K562 (cell line): ENCODE measurements around the gene ATP6V0A4. TPM values are rescaled to one million over a fixed set of nuclear protein-coding genes. Genes with fewer than 3 reads are reported as not detected.
"Not testable (repeated sequence)": the region's sequence is repeated elsewhere in the genome, so short reads cannot be mapped to it uniquely, and the experiment has no call there.

Experiments
- ATAC-seq: fragments of 200-7000 bp; cut with Tn5 transposase; 3 replicates; pipeline ENCODE4 v1.9.1; 2020; ENCODE audit warnings: moderate library complexity
- BruUV-seq: library from RNA; stranded (reverse); fragments of 400-500 nt; replicated peaks from 2 replicates; lab custom pipeline; 2021; lab: Mats Ljungman, UMichigan
- CTCF ChIA-PET: fragments of 300-600 bp; formaldehyde crosslinking; extraction: SDS; loops from one replicate; lab custom pipeline; 2021; ENCODE audit warnings: low intra/inter-chr PET ratio; lab: Yijun Ruan, JAX
- POLR2A ChIA-PET: fragments of 300-600, 350-650 bp; sonication (Branson Sonifier 250); formaldehyde crosslinking; extraction: SDS; loops from one replicate; lab custom pipeline; 2021; ENCODE audit warnings: antibody characterized with exemption, inconsistent platforms; lab: Yijun Ruan, JAX
- DNase-seq, 4 experiments: peaks; one replicate each; pipeline versions ENCODE4 v3.0.0 to v3.0.0-alpha.2; 2011 to 2018; ENCODE audit warnings: low spot score in 3 of 4, mixed read lengths in 3 of 4; ENCODE audit errors: extremely low read depth in 1 of 4
- FAIRE-seq: peaks from 2 replicates; lab custom pipeline; 2011; peaks lifted over from hg19 to GRCh38; lab: Jason Lieb, UNC
- H2AFZ ChIP-seq: 2 replicates; pipeline ENCODE4 v1.6.0; 2011; ENCODE audit warnings: low read depth, low read length, control low read depth, inconsistent platforms
- H3K27ac ChIP-seq: fragments of 200-600 bp; 3 replicates; pipeline ENCODE4 v1.8.0; 2011; ENCODE audit warnings: low read depth, mild to moderate bottlenecking, control low read depth, inconsistent platforms, low read length, moderate library complexity, mixed read lengths; ENCODE audit errors: extremely low read depth
- H3K27me3 ChIP-seq, 2 experiments: fragments of 300-600 bp in 1 of 2; 2 replicates in 1 of 2; 3 replicates in 1 of 2; pipeline versions ENCODE4 v1.6.0 to v1.8.0; 2011; ENCODE audit warnings: inconsistent platforms in 2 of 2, low read length in 2 of 2, mild to moderate bottlenecking in 1 of 2, mixed read lengths in 1 of 2, moderate library complexity in 1 of 2; ENCODE audit not compliant: control insufficient read depth in 2 of 2, insufficient read depth in 2 of 2
- H3K36me3 ChIP-seq: fragments of 300-600 bp; 3 replicates; pipeline ENCODE4 v1.8.0; 2011; ENCODE audit warnings: mild to moderate bottlenecking, low read length, inconsistent platforms; ENCODE audit not compliant: control insufficient read depth, insufficient read depth
- H3K4me1 ChIP-seq, 2 experiments: fragments of 200-600 bp in 1 of 2; replicated peaks in 1 of 2; 2 replicates in 1 of 2; 3 replicates in 1 of 2; pipeline versions ENCODE4 v1.5.1 to v1.8.0; 2011; ENCODE audit warnings: inconsistent platforms in 2 of 2, low read length in 2 of 2, mild to moderate bottlenecking in 1 of 2, mixed read lengths in 1 of 2, moderate library complexity in 1 of 2; ENCODE audit not compliant: control insufficient read depth in 2 of 2, insufficient read depth in 2 of 2
- H3K4me2 ChIP-seq: 2 replicates; pipeline ENCODE4 v1.6.1; 2011; ENCODE audit warnings: low read length, control low read depth, inconsistent platforms, mixed read lengths; ENCODE audit not compliant: insufficient read depth
- H3K4me3 ChIP-seq: fragments of 200-600 bp; sonication (generic), shearing (Covaris generic); 2 replicates; pipeline ENCODE4 v1.5.1; 2016; ENCODE audit warnings: control low read depth, inconsistent platforms
- H3K79me2 ChIP-seq: fragments of 200-600 bp; 3 replicates; pipeline ENCODE4 v1.8.0; 2011; ENCODE audit warnings: low read length, inconsistent platforms; ENCODE audit not compliant: control insufficient read depth, insufficient read depth
- H3K9ac ChIP-seq, 2 experiments: 2 replicates each; pipeline versions ENCODE4 v1.6.0 to v1.6.1; 2011; ENCODE audit warnings: low read depth in 2 of 2, low read length in 2 of 2, control low read depth in 1 of 2, inconsistent platforms in 1 of 2, mild to moderate bottlenecking in 1 of 2, mixed read lengths in 1 of 2; ENCODE audit not compliant: insufficient read depth in 1 of 2
- H3K9me1 ChIP-seq: one replicate; pipeline ENCODE4 v1.6.0; 2011; ENCODE audit warnings: inconsistent platforms, mild to moderate bottlenecking, low read length, moderate library complexity; ENCODE audit not compliant: control insufficient read depth, insufficient read depth
- H3K9me3 ChIP-seq: replicated peaks from 2 replicates; pipeline ENCODE4 v1.5.1; 2011; ENCODE audit warnings: low read depth, low read length, inconsistent platforms; ENCODE audit not compliant: control insufficient read depth, insufficient read depth
- H4K20me1 ChIP-seq: replicated peaks from 2 replicates; pipeline ENCODE4 v1.6.1; 2011; ENCODE audit warnings: low read length, inconsistent platforms, mixed read lengths; ENCODE audit not compliant: control insufficient read depth, insufficient read depth
- PRMT5 ChIP-seq: sonication (generic); formaldehyde crosslinking; IDR thresholded peaks from 2 replicates; pipeline ENCODE4 v1.5.0; 2020; ENCODE audit warnings: missing genetic modification reagents
- ZNF384 ChIP-seq: IDR thresholded peaks from 2 replicates; pipeline ENCODE4 v1.6.1; 2012; ENCODE audit warnings: low read depth, low read length, improper control_type of control experiment
- WGBS: fragments of 100-300 bp; shearing (Covaris generic); methylation state at CpG from one replicate; pipeline ENCODE4 v1.1.6; 2016; ENCODE audit warnings: low coverage, mixed read lengths; ENCODE audit not compliant: insufficient coverage; ENCODE audit errors: missing lambda C conversion rate; 5-methylcytosine and 5-hydroxymethylcytosine counted together
- in situ Hi-C: fragments of 300-500 bp; cut with MboI; formaldehyde crosslinking; loops from 4 replicates; pipeline ENCODE4 v1.15.0; 2018; ENCODE audit warnings: inconsistent platforms, mixed read lengths
- intact Hi-C: fragments of 100-400 bp; cut with micrococcal nuclease; formaldehyde crosslinking; loops from 2 replicates; pipeline ENCODE4 v1.14.2; 2022
- polyA plus RNA-seq, 8 experiments: library from polyadenylated mRNA; depleted of rRNA in 4 of 8; stranded (reverse) in 5 of 8; unstranded in 3 of 8; fragments of >200 nt; fragmentation: Nextera tagmentation in 2 of 8; fragmentation: Illumina TruSeq in 1 of 8; extraction: Ambion mirVana in 2 of 8; extraction: Trizol in 1 of 8; gene quantifications; 2 replicates each; pipeline versions ENCODE4 v1.2.1 to v1.2.3, GENCODE V29; 2011 to 2014; ENCODE audit warnings: inconsistent platforms in 1 of 8, missing spikeins in 1 of 8
- total RNA-seq, 7 experiments: library from RNA; depleted of rRNA in 6 of 7; stranded (reverse); fragments of >200 nt in 6 of 7; fragmentation: Illumina TruSeq in 2 of 7; extraction: Trizol in 2 of 7; gene quantifications; 2 replicates each; pipeline versions ENCODE4 v1.2.1 to v1.2.3, GENCODE V29; 2011 to 2021; ENCODE audit warnings: low replicate concordance in 1 of 7
- TF ChIP-seq, protein P1 (sequence below), 3 experiments: IDR thresholded peaks in 2 of 3; conservative IDR thresholded peaks in 1 of 3; 2 replicates each; pipeline ENCODE4 v1.5.1; 2011 to 2012; ENCODE audit warnings: low read length in 3 of 3, mild to moderate bottlenecking in 3 of 3, control low read depth in 2 of 3, improper control_type of control experiment in 1 of 3, inconsistent platforms in 1 of 3, low read depth in 1 of 3, mixed read lengths in 1 of 3, moderate library complexity in 1 of 3; ENCODE audit not compliant: insufficient read depth in 2 of 3

The ATP6V0A4 gene
- total and polyA plus RNA-seq, 9 of the 15 experiments (the other 6 are each of a cell fraction or from before 2014, with no cell fraction given) = 0.03 TPM; not detected in 8

DNA sequence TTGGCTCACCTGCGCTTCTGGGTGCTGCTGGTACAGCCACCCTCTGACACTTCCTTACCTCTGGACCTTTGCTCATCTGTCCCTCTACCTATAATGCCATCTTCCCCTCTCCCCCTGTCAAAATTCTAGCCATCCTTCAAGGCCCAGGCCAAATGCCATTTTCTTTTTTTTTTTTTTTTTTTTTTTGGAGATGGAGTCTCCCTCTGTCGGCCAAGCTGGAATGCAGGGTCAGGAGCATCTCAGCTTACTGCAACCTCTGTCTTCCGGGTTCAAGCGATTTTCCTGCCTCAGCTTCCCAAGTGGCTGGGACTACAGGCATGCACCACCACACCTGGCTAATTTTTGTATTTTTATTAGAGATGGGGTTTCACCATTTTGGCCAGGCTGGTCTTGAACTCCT is 950 bp downstream of the ATP6V0A4 start:
- CTCF ChIA-PET, H3K9me3 ChIP-seq, H4K20me1 ChIP-seq, in situ Hi-C loops, BruUV-seq, intact Hi-C loops, H2AFZ ChIP-seq, H3K4me1 ChIP-seq, DNase-seq, H3K4me2 ChIP-seq, H3K36me3 ChIP-seq, H3K27ac ChIP-seq, FAIRE-seq, H3K9ac ChIP-seq, H3K4me3 ChIP-seq, H3K79me2 ChIP-seq, H3K9me1 ChIP-seq: not testable (repeated sequence)
- peak; percentile 62 for ATAC-seq
- WGBS = 3% methylated on average over 3 of the region's 4 CpGs
- peak; percentile 89 for TF ChIP-seq ZNF384
- TF ChIP-seq, protein P1, sequence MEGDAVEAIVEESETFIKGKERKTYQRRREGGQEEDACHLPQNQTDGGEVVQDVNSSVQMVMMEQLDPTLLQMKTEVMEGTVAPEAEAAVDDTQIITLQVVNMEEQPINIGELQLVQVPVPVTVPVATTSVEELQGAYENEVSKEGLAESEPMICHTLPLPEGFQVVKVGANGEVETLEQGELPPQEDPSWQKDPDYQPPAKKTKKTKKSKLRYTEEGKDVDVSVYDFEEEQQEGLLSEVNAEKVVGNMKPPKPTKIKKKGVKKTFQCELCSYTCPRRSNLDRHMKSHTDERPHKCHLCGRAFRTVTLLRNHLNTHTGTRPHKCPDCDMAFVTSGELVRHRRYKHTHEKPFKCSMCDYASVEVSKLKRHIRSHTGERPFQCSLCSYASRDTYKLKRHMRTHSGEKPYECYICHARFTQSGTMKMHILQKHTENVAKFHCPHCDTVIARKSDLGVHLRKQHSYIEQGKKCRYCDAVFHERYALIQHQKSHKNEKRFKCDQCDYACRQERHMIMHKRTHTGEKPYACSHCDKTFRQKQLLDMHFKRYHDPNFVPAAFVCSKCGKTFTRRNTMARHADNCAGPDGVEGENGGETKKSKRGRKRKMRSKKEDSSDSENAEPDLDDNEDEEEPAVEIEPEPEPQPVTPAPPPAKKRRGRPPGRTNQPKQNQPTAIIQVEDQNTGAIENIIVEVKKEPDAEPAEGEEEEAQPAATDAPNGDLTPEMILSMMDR (IDR thresholded peaks at IDR 0.05 in 2 of 3, conservative IDR thresholded peaks at IDR 0.05 in 1 of 3; ENCODE audit: insufficient read depth in 2 of 3, low read depth in 1 of 3, low read length in 3 of 3) = peak in 2 of 3 experiments; percentile 30 to 31; a peak in 3 of 6 replicates
- POLR2A ChIA-PET = interaction anchor here (0.7 kb wide), 1 partner anchor 41 kb away, joined by 4 read pairs; no protein-coding TSS in a partner anchor
- peaks cover 34 to 61% of the 10 kb centered on the region in 2 experiments for H3K27me3 ChIP-seq

DNA sequence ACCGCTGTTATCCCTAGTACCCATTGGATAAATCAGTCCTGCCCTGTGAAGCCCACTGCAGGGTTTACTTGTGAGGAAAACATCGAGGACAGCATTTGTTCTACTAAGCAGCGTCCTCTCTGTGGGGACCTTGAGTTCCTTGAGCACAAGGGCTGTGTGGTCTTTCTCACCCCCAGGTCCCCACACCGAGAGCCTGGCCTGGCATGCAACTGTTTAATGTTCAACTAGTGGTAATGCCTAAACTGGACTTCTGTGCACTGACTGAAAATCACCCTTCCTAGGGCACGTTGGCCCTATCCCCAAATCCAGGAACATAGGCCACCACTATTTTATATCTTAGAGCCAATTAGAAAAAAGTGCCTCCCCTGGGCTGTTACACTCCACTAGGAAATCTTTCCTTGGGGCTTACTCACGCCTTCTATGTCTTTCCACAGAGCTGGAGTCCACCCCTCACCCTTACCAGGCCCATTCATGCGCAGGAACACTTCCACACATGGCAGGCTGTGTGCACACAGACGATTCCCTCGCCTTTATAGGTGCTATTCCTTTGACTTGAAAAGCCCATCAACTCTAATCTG is 1.9 kb downstream of the ATP6V0A4 start:
- CTCF ChIA-PET = no interaction called here
- H3K4me2 ChIP-seq = no peak overlapping the region
- no peaks in the 10 kb centered on the region for H4K20me1 ChIP-seq
- in situ Hi-C loops = no loop called here
- peaks cover 29 to 56% of the 10 kb centered on the region in 2 experiments for H3K27me3 ChIP-seq
- H3K9ac ChIP-seq = no peak overlapping the region
- DNase-seq = no peak
- FAIRE-seq = no peak
- WGBS = 3% methylated on average over 9 of the region's 9 CpGs
- H3K9me1 ChIP-seq = no peaks in the 10 kb centered on the region
- no peaks in the 10 kb centered on the region for H3K9me3 ChIP-seq
- no peak for TF ChIP-seq PRMT5 (CRISPR knock-in tag)
- TF ChIP-seq, all 486 proteins: peak for 0
- Histone ChIP-seq H2AFZ (no peak overlapping the region), H3K79me2 (no peaks in the 10 kb centered on the region), H3K4me1 (no peaks in the 10 kb centered on the region), H3K36me3 (no peaks in the 10 kb centered on the region), H3K4me3 (no peak overlapping the region), H3K27ac (no peak overlapping the region)
- POLR2A ChIA-PET = no interaction called here
- intact Hi-C loops = no loop called here
- no TSS peak for BruUV-seq
- ATAC-seq = no peak
